HCT116 (cell line): ENCODE measurements around the gene PDF. TPM values are rescaled to one million over a fixed set of nuclear protein-coding genes. Genes with fewer than 3 reads are reported as not detected.
"Not testable (repeated sequence)": the region's sequence is repeated elsewhere in the genome, so short reads cannot be mapped to it uniquely, and the experiment has no call there.

Experiments used
- ATAC-seq: fragments of 200-7000 bp; cut with Tn5 transposase; 2 replicates; pipeline ENCODE4 v1.9.1; 2020; ENCODE audit warnings: mild to moderate bottlenecking, moderate library complexity
- BruUV-seq: library from RNA; stranded (reverse); fragments of 400-500 nt; replicated peaks from 2 replicates; lab custom pipeline; 2021; lab: Mats Ljungman, UMichigan
- CTCF ChIA-PET: fragments of 300-600 bp; sonication (Branson Sonifier 250); formaldehyde crosslinking; loops from one replicate; lab custom pipeline; 2021; ENCODE audit warnings: antibody characterized with exemption; lab: Charles Lee
- POLR2A ChIA-PET: fragments of 300-600, 350-600 bp; sonication (Branson Sonifier 250); formaldehyde crosslinking; loops from one replicate; lab custom pipeline; 2021; ENCODE audit warnings: antibody characterized with exemption; lab: Charles Lee
- RAD21 ChIA-PET, 2 experiments: fragments of 300-600 bp; sonication (Branson Sonifier 250); formaldehyde crosslinking; loops; one replicate each; lab custom pipeline; 2023; ENCODE audit warnings: low total read pairs in 2 of 2; ENCODE audit not compliant: uncharacterized antibody in 2 of 2, unreplicated experiment in 2 of 2, low non-redundant PET in 1 of 2; lab: Charles Lee
- DNase-seq: peaks from one replicate; pipeline ENCODE4 v3.0.0-alpha.2; 2010; ENCODE audit warnings: low read depth, low spot score
- H2AFZ ChIP-seq: fragments of 200-600 bp; shearing (Covaris generic), sonication (generic); 2 replicates; pipeline ENCODE4 v1.6.1; 2017; ENCODE audit warnings: low read depth, mixed run types, mixed read lengths, antibody characterized with exemption, low read length; ENCODE audit not compliant: poor library complexity, severe bottlenecking
- H3K27ac ChIP-seq: 2 replicates; pipeline ENCODE4 v1.5.1; 2012; ENCODE audit warnings: low read depth, low read length
- H3K27me3 ChIP-seq: fragments of 200-600 bp; sonication (generic); 2 replicates; pipeline ENCODE4 v1.6.1; 2016; ENCODE audit warnings: mixed run types, low read length, mixed read lengths; ENCODE audit not compliant: insufficient read depth
- H3K36me3 ChIP-seq, 2 experiments: fragments of 200-500 bp in 1 of 2; fragments of 200-600 bp in 1 of 2; sonication (Bioruptor generic) in 1 of 2; sonication (generic) in 1 of 2; 2 replicates each; pipeline versions ENCODE4 v1.5.1 to v1.6.1; 2014 to 2016; ENCODE audit warnings: low read length in 2 of 2, inconsistent platforms in 1 of 2, mixed read lengths in 1 of 2, mixed run types in 1 of 2; ENCODE audit not compliant: insufficient read depth in 2 of 2, control insufficient read depth in 1 of 2
- H3K4me1 ChIP-seq, 2 experiments: fragments of 200-600 bp in 1 of 2; sonication (generic) in 1 of 2; 2 replicates each; pipeline versions ENCODE4 v1.5.1 to v1.6.1; 2012 to 2017; ENCODE audit warnings: low read length in 2 of 2, inconsistent platforms in 1 of 2, mild to moderate bottlenecking in 1 of 2, mixed read lengths in 1 of 2, mixed run types in 1 of 2, moderate library complexity in 1 of 2; ENCODE audit not compliant: insufficient read depth in 2 of 2, control insufficient read depth in 1 of 2
- H3K4me2 ChIP-seq: fragments of 200-600 bp; sonication (generic); 2 replicates; pipeline ENCODE4 v1.6.1; 2017; ENCODE audit warnings: mixed run types, low read length, mixed read lengths
- H3K4me3 ChIP-seq, 2 experiments: fragments of 200-600 bp in 1 of 2; sonication (generic) in 1 of 2; replicated peaks in 1 of 2; 2 replicates each; pipeline ENCODE4 v1.5.1; 2011 to 2016; ENCODE audit warnings: low read length in 2 of 2, control low read depth in 1 of 2, low read depth in 1 of 2, mild to moderate bottlenecking in 1 of 2, mixed read lengths in 1 of 2, mixed run types in 1 of 2
- H3K79me2 ChIP-seq: fragments of 200-600 bp; sonication (generic); 2 replicates; pipeline ENCODE4 v1.6.1; 2017; ENCODE audit warnings: mild to moderate bottlenecking, mixed run types, low read length, moderate library complexity, mixed read lengths; ENCODE audit not compliant: insufficient read depth
- H3K9ac ChIP-seq: fragments of 200-600 bp; sonication (generic); 2 replicates; pipeline ENCODE4 v1.6.1; 2016; ENCODE audit warnings: low read length, mixed read lengths
- H3K9me2 ChIP-seq: fragments of 200-600 bp; sonication (generic), shearing (Covaris generic); 2 replicates; pipeline ENCODE4 v1.6.1; 2017; ENCODE audit warnings: mixed run types, mild to moderate bottlenecking, moderate library complexity; ENCODE audit not compliant: insufficient read depth
- H3K9me3 ChIP-seq, 2 experiments: fragments of 200-500 bp in 1 of 2; fragments of 200-600 bp in 1 of 2; sonication (Bioruptor generic) in 1 of 2; sonication (generic) in 1 of 2; 2 replicates each; pipeline ENCODE4 v1.6.1; 2014 to 2017; ENCODE audit warnings: low read length in 2 of 2, mixed read lengths in 2 of 2, inconsistent platforms in 1 of 2, low read depth in 1 of 2, mild to moderate bottlenecking in 1 of 2, mixed run types in 1 of 2, moderate library complexity in 1 of 2; ENCODE audit not compliant: control insufficient read depth in 1 of 2, insufficient read depth in 1 of 2
- H4K20me1 ChIP-seq: fragments of 200-600 bp; sonication (generic), shearing (Covaris generic); 2 replicates; pipeline ENCODE4 v1.6.1; 2017; ENCODE audit warnings: mixed run types, mild to moderate bottlenecking, moderate library complexity; ENCODE audit not compliant: insufficient read depth
- CEBPB ChIP-seq: IDR thresholded peaks from 2 replicates; pipeline ENCODE4 v1.6.1; 2012; ENCODE audit warnings: low read depth
- CTCF ChIP-seq, 3 experiments: fragments of 200-600 bp in 1 of 3; sonication (generic) in 1 of 3; IDR thresholded peaks in 2 of 3; conservative IDR thresholded peaks in 1 of 3; 2 replicates each; pipeline ENCODE4 v1.5.1; 2012 to 2017; ENCODE audit warnings: low read depth in 2 of 3, low read length in 2 of 3, antibody characterized with exemption in 1 of 3, borderline replicate concordance in 1 of 3, control low read depth in 1 of 3, mild to moderate bottlenecking in 1 of 3, mixed read lengths in 1 of 3, mixed run types in 1 of 3, moderate library complexity in 1 of 3; ENCODE audit not compliant: insufficient read depth in 1 of 3
- ELF1 ChIP-seq: IDR thresholded peaks from 2 replicates; pipeline ENCODE4 v1.6.1; 2012; ENCODE audit warnings: low read depth, borderline replicate concordance
- POLR2AphosphoS5 ChIP-seq: IDR thresholded peaks from 2 replicates; pipeline ENCODE4 v1.6.1; 2011; ENCODE audit warnings: mild to moderate bottlenecking, low read depth, low read length, moderate library complexity
- RAD21 ChIP-seq: IDR thresholded peaks from 2 replicates; pipeline ENCODE4 v1.6.1; 2012; ENCODE audit warnings: low read depth, mild to moderate bottlenecking
- SIN3A ChIP-seq: IDR thresholded peaks from 2 replicates; pipeline ENCODE4 v1.6.1; 2012; ENCODE audit warnings: low read depth
- intact Hi-C: fragments of 100-400 bp; cut with micrococcal nuclease; formaldehyde crosslinking; loops from 2 replicates; pipeline ENCODE4 v1.10.0; 2022
- total RNA-seq: library from RNA; stranded (reverse); gene quantifications from one replicate; pipeline ENCODE4 v1.2.1, GENCODE V29; 2021; ENCODE audit not compliant: unreplicated experiment

Gene PDF
- total RNA-seq, 1 experiment from 2014 or later = 33.9 TPM

GRCh38 chr16:69364088-69364487, 33.7 kb upstream of the PDF start:
- no peak for DNase-seq
- ChIA-PET RAD21 (no interaction called here), POLR2A (no interaction called here), CTCF (no interaction called here)
- peaks cover 40 to 52% of the 10 kb centered on the region in 2 experiments; a peak in 3 of 4 replicates for H3K36me3 ChIP-seq
- no peak overlapping the region for H3K9ac ChIP-seq
- H3K4me2 ChIP-seq = no peak overlapping the region
- H3K79me2 ChIP-seq = peaks cover 24% of the 10 kb centered on the region
- H3K27me3 ChIP-seq = no peaks in the 10 kb centered on the region
- intact Hi-C loops = no loop called here
- peaks cover 7 to 25% of the 10 kb centered on the region in 2 experiments for H3K4me1 ChIP-seq
- no peak overlapping the region for H3K27ac ChIP-seq
- BruUV-seq = no TSS peak
- TF ChIP-seq SIN3A = 0 out of 2 replicates have a peak, but pooled peaks have one; percentile 22
- TF ChIP-seq ELF1 = no peak
- H4K20me1 ChIP-seq = no peaks in the 10 kb centered on the region
- no peaks in the 10 kb centered on the region for H3K9me3 ChIP-seq
- H2AFZ ChIP-seq = no peak overlapping the region
- no peak overlapping the region for H3K4me3 ChIP-seq
- no peaks in the 10 kb centered on the region for H3K9me2 ChIP-seq
- no peak for ATAC-seq

- intact Hi-C loops = no loop called here
- Histone ChIP-seq H3K27me3 (no peaks in the 10 kb centered on the region), H2AFZ (no peak overlapping the region), H3K27ac (no peak overlapping the region), H3K4me1 (peaks cover 7 to 25% of the 10 kb centered on the region in 2 experiments), H3K4me2 (no peak overlapping the region), H3K4me3 (no peak overlapping the region), H4K20me1 (no peaks in the 10 kb centered on the region), H3K36me3 (peaks cover 35 to 48% of the 10 kb centered on the region in 2 experiments; a peak in 3 of 4 replicates), H3K9ac (no peak overlapping the region), H3K9me2 (no peaks in the 10 kb centered on the region), H3K79me2 (peaks cover 22% of the 10 kb centered on the region), H3K9me3 (no peaks in the 10 kb centered on the region)
- CTCF ChIA-PET = no interaction called here
- POLR2A ChIA-PET = no interaction called here
- BruUV-seq = no TSS peak
- TF ChIP-seq POLR2AphosphoS5 = no peak
- no peak for TF ChIP-seq CTCF (IDR thresholded peaks at IDR 0.05 in 2 of 3, conservative IDR thresholded peaks at IDR 0.05 in 1 of 3; ENCODE audit: borderline replicate concordance in 1 of 3, insufficient read depth in 1 of 3, low read depth in 2 of 3, low read length in 2 of 3)
- TF ChIP-seq CEBPB = peak; percentile 77
- TF ChIP-seq RAD21 = no peak
- ATAC-seq = no peak
- RAD21 ChIA-PET = no interaction called here
- no peak for DNase-seq
These were observed 32.9 kb upstream of the PDF start for GRCh38 chr16:69363281-69363717.

GRCh38 chr16:69360070-69360469, 29.7 kb upstream of the PDF start:
- H3K27me3 ChIP-seq, DNase-seq, H3K9me3 ChIP-seq, H2AFZ ChIP-seq, BruUV-seq, H3K9ac ChIP-seq, H3K9me2 ChIP-seq, POLR2A ChIA-PET, CTCF ChIA-PET, RAD21 ChIA-PET, H3K4me3 ChIP-seq, H4K20me1 ChIP-seq, intact Hi-C loops: not testable (repeated sequence)
- ATAC-seq = peak; percentile 52
- Histone ChIP-seq H3K36me3 (peaks cover 24 to 36% of the 10 kb centered on the region in 2 experiments; a peak in 2 of 4 replicates), H3K79me2 (peaks cover 13% of the 10 kb centered on the region), H3K4me2 (peak overlapping the region; percentile 46), H3K27ac (peak overlapping the region; percentile 40; the same call in 1 of the 2 replicates), H3K4me1 (peaks cover 7 to 25% of the 10 kb centered on the region in 2 experiments)
